Measurements from ENCODE around the gene DOCK9. TPM values are rescaled to one million over a fixed set of nuclear protein-coding genes. Genes with fewer than 3 reads are reported as not detected.

Gene DOCK9
- polyA plus RNA-seq, 1 of the 3 experiments (the other 2 are of a cell fraction) = 16.6 TPM

DNA sequence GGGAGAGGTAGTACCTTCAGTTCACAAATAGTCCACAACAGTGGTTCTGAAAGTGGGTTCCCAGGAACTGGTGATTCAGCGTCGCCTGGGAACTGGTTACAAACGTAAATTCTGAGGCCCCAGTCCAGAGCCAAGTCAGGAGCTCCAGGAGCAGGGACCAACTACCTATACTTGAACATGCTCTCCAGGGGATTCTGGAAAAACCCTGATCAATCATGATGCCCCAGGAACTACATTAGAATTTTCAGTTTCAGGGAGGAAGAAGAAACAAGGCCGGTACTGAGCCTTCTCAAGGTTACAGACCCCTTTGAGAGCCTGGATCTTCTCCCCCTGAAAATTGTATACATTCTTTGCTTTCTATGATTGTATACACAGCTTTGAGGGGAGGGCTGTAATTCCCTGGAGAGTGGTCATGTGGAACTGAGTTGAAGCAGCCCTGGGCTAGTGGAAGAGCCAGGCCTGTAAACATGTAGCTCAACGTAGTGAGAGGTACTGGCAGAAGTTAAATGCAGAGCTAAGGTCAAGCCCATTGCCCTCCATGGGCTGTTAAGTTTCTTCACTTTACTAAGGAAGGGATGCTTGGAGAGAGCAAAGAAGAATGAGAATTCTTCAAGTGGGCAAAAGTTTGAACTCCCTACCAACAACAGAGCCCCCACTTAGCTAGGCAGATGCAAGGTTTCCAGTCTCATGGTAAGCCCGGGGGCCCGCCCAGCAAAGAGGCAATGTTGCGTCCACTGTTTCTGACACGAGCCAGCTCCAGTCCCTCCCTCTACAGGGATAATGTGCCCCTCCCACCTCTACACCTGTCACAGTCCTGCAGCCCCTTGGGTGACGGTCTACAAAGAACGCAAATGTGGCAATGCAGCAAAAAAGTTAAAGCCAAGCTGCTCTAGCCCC, 17.0 kb downstream of the DOCK9 start (continued):
- TF ChIP-seq, protein P1, sequence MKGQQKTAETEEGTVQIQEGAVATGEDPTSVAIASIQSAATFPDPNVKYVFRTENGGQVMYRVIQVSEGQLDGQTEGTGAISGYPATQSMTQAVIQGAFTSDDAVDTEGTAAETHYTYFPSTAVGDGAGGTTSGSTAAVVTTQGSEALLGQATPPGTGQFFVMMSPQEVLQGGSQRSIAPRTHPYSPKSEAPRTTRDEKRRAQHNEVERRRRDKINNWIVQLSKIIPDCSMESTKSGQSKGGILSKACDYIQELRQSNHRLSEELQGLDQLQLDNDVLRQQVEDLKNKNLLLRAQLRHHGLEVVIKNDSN (IDR thresholded peaks at IDR 0.05; ENCODE audit: borderline replicate concordance, low read depth) = no peak
- TF ChIP-seq SIN3A (IDR thresholded peaks at IDR 0.05; ENCODE audit: borderline replicate concordance, low read depth, low read length) (no peak), FOSL2 (IDR thresholded peaks at IDR 0.05; ENCODE audit: borderline replicate concordance, low read depth) (no peak), TEAD4 (IDR thresholded peaks at IDR 0.05; ENCODE audit: borderline replicate concordance, insufficient read depth) (no peak)

DNA sequence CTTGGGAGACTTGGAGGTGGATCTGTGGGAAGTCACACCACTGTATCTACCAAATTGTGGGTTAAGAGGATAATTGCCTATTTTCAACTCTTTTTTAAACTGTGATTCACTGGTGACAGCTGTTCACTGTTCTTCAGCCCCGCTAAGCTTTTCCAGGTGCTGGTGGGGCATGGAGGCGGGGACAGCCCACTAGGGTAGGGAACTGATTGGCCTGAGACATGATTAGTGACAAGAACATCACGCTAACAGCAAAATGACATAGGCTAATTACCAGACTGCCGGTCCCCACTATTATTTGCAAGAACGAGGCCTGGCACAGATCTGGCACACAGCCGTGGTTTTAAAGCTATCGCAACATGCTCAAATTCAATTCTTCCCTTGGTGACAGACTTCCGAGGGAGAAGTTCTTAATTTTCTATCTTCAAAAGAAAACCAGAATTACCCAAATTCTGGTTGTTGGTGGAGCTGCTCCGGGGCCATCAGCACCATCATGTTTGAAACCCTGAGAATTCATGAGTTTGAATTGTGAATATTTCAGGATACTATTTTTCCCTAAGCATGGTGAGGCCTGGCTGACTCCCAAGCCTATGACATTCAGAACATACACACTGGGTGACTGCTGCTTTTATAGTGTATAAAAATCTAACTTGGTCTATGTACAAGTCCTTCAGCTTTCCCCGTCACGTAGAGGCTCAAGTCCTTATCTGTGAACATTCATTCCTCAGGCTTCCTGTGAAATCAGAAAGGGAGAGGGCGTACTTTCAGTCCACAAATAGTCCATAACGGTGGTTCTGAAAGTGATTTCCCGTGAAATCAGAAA, 17.9 kb downstream of the DOCK9 start:
- no peaks in the 10 kb centered on the region for H3F3A ChIP-seq (replicated peaks; ENCODE audit: insufficient read depth)
- ChIA-PET POLR2A (no interaction called here), CTCF (interaction anchor here (1.6 kb wide), 1 partner anchor 37 kb away, joined by 3 read pairs; no protein-coding TSS in a partner anchor)
- no peaks in the 10 kb centered on the region for H3K9me2 ChIP-seq
- WGBS (ENCODE audit: low lambda C conversion rate) = 93% methylated on average over 14 of the region's 14 CpGs
- no peak overlapping the region for H3K4me2 ChIP-seq
- H3K27ac ChIP-seq (ENCODE audit: low read depth in 2 of 2, low read length in 1 of 2) = no peak overlapping the region
- no peak overlapping the region for H2AFZ ChIP-seq (ENCODE audit: low read depth)
- no peak overlapping the region for H3K9ac ChIP-seq
- no peaks in the 10 kb centered on the region for H3K27me3 ChIP-seq (ENCODE audit: insufficient read depth)
- no peaks in the 10 kb centered on the region for H4K20me1 ChIP-seq (ENCODE audit: insufficient read depth)
- no peak overlapping the region for H3K4me3 ChIP-seq (ENCODE audit: low read depth in 2 of 2, low read length in 1 of 2)
- H3K9me3 ChIP-seq = no peaks in the 10 kb centered on the region
- no peaks in the 10 kb centered on the region for H3K79me2 ChIP-seq (ENCODE audit: insufficient read depth)
- no peak for DNase-seq
- H3K36me3 ChIP-seq (replicated peaks in 1 of 2; ENCODE audit: control insufficient read depth in 1 of 2, insufficient read depth in 2 of 2, low read length in 1 of 2) = no peaks in the 10 kb centered on the region
- TF ChIP-seq, protein P1 (IDR thresholded peaks at IDR 0.05; ENCODE audit: borderline replicate concordance, low read depth) = no peak
- TF ChIP-seq RCOR1 (IDR thresholded peaks at IDR 0.05; ENCODE audit: low read length) (no peak), NFIC (IDR thresholded peaks at IDR 0.05; ENCODE audit: borderline replicate concordance) (no peak), FOXM1 (IDR thresholded peaks at IDR 0.05; ENCODE audit: low read depth) (no peak), EP300 (IDR thresholded peaks at IDR 0.05; ENCODE audit: borderline replicate concordance in 1 of 2, low read depth in 1 of 2, low read length in 1 of 2) (no peak), MEF2A (IDR thresholded peaks at IDR 0.05; ENCODE audit: borderline replicate concordance, low read depth) (no peak), TAF1 (IDR thresholded peaks at IDR 0.05; ENCODE audit: borderline replicate concordance, low read depth, low read length) (no peak)
- TF ChIP-seq, protein P2, sequence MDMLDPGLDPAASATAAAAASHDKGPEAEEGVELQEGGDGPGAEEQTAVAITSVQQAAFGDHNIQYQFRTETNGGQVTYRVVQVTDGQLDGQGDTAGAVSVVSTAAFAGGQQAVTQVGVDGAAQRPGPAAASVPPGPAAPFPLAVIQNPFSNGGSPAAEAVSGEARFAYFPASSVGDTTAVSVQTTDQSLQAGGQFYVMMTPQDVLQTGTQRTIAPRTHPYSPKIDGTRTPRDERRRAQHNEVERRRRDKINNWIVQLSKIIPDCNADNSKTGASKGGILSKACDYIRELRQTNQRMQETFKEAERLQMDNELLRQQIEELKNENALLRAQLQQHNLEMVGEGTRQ (IDR thresholded peaks at IDR 0.05; ENCODE audit: borderline replicate concordance, low read depth, low read length) = no peak
- H3K4me1 ChIP-seq (ENCODE audit: control insufficient read depth in 1 of 2, insufficient read depth in 2 of 2, low read depth in 1 of 2, low read length in 1 of 2) = peaks cover 0 to 5% of the 10 kb centered on the region in 2 experiments; a peak in 1 of 4 replicates

Data from SK-N-SH (cell line).